H54 (cell line): ENCODE data around the gene CUEDC2.
"Not testable (repeated sequence)": the region's sequence is repeated elsewhere in the genome, so short reads cannot be mapped to it uniquely, and the experiment has no call there.

Source experiments
- DNase-seq: peaks from one replicate; pipeline ENCODE4 v3.0.0; 2011; ENCODE audit warnings: low spot score, mixed read lengths; ENCODE audit not compliant: insufficient read length
- FAIRE-seq: peaks from 3 replicates; lab custom pipeline; 2011; peaks lifted over from hg19 to GRCh38; lab: Jason Lieb, UNC
- POLR2A ChIP-seq: IDR thresholded peaks from 2 replicates; pipeline ENCODE4 v1.6.1; 2011; ENCODE audit warnings: low read depth, mild to moderate bottlenecking, low read length

CUEDC2 gene

DNA sequence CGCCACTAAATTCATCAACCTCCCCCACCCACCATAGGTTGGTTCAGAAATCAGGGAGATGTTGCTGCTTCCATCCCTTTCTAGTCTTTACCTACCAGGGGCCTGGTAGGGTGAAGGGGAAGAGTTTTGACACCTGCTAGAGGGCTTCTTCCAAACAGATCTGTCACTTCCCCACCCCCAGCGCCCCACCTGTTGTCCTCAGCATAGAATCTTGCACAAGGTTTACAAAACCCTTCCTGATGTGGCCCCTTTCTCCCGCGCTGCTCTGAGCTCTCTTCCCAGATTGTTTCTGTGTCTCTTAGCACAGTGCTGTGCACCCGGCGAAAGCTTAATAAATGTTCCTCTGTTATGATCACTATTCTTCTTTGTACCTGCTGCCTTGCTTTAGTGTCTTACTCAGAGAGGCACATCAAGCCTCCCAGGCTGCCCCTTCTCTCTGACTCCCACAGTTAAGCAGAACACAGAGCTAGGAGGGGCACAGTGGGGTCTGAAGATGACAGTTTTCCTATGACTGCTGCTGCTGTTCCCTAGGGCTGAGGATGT, 30.2 kb upstream of the CUEDC2 start:
- FAIRE-seq (no peak), DNase-seq (no peak)
- no peak for TF ChIP-seq POLR2A

DNA sequence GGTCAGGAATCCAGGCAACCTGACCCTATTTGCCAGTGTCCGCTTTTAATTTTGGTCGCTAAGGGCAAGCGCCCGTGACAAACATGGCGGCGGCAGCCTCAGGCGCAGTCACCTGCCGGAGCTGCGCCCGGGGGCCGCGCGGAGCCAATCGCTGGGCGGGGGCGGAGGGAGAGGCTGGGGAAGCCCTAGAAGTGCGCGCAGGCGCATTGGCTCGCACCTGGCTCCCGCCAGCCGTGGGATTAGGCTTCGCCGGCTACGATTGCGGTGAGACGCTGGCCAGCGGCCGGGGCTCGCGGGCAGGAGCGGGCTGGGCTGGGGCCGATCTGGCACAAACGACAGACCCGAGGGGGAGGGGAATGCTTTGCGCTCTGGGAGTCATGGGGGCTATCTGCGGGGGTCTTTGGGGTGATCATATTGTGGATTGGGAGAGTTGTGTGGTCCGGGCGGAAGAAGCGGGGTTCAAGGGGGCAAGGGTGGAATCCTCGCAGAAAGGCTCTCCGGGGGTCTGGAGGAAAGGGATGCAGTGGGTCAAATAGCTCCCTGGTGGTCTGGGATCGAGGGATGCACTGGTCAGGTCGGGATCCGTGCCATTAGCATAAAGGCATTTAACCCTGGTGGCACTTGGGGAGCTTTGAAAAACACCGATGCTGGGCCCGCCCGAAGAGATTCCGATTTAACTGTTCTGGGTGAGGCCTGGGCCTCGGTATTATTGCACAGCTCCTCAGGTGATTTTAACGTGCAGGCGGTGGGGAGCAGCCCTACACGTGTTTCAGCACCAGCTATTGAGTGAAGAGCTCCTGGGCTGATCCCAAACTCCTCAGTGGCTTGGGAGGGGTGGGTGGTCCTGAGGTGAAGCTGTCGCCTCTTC, 29.0 kb upstream of the CUEDC2 start:
- TF ChIP-seq POLR2A = peak; percentile 43
- DNase-seq (peak; percentile 97), FAIRE-seq (no peak)

DNA sequence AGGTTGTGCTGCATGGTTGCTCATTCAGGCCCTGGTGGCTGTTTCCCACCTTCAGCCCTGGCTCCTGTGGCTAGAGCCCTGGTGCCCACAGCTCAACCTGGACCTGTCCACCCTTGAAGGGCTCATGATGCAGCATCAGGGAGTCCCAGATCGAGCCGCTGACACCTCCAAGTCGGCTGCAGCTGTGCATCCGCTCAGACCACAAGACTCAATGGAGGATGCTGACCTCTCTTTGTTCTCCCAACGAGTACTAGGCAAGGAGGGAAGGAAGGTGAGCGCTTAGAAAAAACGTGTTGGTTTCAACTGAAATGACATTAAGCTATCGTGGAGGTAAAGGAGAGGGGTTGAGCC, 28.4 kb upstream of the CUEDC2 start:
- no peak for TF ChIP-seq POLR2A
- DNase-seq (no peak), FAIRE-seq (no peak)

DNA sequence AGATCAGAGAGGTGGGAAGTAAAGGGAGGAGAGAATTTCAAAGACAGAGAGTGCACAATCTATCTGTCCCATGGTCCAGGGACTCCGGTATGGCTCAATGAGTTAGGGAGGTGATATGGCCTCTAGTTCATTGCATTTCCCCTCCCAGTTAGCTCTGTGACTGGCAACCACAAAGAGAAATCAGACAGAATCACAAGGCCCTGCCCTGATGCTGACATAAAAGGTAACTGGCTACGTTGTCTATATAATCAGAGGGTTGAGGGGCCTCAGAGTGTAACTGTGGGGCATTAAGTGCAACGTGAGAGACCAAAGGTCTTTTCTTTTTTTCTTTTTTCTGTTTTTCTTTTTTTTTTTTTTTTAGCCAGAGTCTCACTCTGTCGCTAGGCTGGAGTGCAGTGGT, 26.3 kb upstream of the CUEDC2 start:
- FAIRE-seq (no peak), DNase-seq (no peak)

DNA sequence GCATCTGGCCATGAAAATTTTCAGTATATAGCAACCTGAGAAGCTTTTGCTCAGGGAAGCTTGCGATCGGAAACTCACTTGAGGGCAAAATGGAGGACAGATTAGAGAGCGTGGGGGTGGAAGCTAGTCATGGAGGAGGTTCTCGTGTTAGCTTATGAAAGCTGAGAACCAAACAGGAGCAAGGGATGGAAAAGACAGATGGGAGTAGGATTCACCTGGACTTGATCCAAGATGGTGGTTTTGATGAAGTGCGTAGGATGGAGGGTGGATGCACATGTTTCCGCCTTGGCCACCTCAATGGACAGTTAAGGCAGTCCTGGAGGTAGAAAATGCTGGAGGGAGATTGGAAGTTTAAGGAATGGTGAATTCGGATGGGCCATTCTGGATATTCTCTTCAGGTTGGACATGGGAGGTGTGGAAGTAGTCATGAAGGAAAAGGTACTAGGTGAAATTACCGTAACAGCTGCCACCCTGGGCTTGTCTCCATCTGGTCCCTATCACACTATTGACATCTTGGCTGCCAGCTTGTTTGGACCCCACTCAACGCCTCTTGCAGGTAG, 25.3 kb upstream of the CUEDC2 start:
- no peak for DNase-seq
- TF ChIP-seq POLR2A = no peak
- FAIRE-seq = no peak

More for the DNA sequence above, 26.3 kb upstream of the CUEDC2 start:
- no peak for TF ChIP-seq POLR2A

DNA sequence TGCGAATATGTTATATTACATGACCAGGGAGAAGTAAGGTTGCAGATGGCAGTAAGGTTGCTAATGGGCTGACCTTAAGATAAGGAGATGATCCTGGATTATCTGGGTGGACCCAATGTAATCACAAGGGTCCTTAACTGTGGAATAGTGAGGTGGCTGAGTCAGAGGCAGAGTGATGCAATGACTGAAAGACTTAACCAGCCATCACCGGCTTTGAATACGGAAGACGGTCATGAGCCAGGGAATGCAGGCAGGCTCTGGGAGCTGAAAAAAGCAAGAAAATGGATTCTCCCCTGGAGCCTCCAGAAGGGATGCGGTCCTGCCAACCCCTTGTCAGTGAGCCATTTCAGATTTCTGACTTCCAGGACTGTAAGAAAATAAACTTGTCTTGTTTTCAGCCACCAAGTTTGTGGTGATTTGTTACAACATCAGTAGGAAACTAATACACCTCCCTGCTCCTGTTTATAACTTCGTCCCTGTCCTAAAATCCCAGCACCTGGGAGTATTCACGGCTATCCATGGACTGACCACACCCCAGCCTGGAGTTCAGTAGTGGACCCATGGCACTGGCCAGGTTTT, 23.6 kb upstream of the CUEDC2 start:
- no peak for DNase-seq
- no peak for FAIRE-seq
- TF ChIP-seq POLR2A = no peak

DNA sequence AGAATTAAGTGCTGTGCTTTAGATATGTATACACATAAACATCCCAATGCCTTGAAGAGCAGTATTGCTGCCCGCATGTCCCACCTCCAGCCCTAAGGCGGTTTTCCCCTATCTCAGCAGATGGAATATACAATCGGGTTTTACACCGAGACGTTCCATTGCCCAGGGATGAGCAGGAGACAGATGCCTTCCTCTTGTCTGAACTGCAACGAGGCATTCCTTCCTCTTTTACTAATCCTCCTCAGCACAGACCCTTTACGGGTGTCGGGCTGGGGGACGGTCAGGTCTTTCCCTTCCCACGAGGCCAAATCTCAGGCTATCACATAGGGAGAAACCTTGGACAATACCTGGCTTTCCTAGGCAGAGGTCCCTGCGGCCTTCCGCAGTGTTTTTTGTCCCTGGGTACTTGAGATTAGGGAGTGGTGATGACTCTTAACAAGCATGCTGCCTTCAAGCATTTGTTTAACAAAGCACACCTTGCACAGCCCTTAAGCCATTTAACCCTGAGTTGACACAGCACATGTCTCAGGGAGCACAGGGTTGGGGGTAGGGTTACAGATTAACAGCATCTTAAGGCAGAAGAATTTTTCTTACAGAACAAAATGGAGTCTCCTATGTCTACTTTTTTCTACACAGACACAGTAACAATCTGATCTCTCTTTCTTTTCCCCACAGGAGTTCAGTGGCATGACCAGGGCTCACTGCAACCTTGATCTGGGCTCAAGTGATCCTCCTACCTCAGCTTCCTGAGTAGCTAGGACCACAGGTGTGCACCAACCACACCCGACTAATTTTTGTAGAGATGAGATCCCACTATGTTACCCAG, 22.5 kb upstream of the CUEDC2 start:
- not testable (repeated sequence) for DNase-seq

DNA sequence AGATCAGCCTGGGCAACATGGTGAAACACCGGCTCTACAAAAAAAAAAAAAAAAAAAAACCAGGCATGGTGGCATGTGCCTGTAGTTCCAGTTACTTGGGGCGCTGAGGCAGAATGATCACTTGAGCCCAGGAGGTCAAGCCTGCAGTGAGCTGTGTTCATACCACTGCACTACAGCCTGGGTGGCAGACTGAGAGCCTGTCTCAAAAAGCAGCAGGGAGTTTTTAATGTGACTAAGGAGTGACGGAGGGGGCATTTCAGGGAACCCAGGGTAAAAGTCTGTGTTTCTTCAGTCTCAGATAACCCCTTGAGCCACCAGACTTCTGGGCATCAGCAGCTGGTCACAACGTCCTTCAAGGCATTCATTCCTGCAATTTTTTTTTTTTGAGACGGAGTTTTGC, 21.1 kb upstream of the CUEDC2 start:
- FAIRE-seq (no peak), DNase-seq (no peak)
- TF ChIP-seq POLR2A = no peak

More for the DNA sequence above, 22.5 kb upstream of the CUEDC2 start:
- not testable (repeated sequence) for FAIRE-seq

DNA sequence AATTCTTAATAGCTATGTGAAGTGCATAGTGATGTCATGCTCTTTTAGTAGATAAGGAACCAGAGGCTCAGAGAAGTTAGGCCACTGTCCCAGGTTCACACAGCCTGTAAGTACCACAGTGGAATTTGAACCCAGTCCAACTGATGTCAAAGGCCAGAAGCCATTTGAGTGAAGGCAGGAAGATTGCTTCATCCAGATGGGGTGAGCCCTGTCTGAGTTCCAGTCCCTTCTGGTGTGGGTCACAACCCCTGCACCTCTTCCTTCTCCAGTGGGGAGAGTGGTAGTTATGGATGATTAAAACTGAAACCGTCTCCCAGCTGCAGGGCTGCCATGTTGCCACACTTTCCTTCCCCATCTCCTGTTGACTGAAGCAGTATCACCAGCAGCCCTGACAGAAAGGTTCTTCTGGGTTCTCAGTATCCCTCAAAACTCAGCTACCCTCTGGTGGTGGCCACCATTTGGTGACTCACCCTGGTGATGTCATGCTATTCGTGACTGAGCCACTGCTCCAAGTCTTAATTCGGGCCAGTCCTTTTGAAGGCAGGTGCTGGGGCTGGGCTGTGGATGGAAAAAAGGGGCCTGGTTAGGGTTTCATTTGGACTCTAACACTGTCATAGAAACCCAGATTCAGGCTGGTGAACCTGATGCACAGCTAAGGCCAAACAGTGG, 20.4 kb upstream of the CUEDC2 start:
- no peak for TF ChIP-seq POLR2A
- FAIRE-seq = no peak
- peak; percentile 75 for DNase-seq

DNA sequence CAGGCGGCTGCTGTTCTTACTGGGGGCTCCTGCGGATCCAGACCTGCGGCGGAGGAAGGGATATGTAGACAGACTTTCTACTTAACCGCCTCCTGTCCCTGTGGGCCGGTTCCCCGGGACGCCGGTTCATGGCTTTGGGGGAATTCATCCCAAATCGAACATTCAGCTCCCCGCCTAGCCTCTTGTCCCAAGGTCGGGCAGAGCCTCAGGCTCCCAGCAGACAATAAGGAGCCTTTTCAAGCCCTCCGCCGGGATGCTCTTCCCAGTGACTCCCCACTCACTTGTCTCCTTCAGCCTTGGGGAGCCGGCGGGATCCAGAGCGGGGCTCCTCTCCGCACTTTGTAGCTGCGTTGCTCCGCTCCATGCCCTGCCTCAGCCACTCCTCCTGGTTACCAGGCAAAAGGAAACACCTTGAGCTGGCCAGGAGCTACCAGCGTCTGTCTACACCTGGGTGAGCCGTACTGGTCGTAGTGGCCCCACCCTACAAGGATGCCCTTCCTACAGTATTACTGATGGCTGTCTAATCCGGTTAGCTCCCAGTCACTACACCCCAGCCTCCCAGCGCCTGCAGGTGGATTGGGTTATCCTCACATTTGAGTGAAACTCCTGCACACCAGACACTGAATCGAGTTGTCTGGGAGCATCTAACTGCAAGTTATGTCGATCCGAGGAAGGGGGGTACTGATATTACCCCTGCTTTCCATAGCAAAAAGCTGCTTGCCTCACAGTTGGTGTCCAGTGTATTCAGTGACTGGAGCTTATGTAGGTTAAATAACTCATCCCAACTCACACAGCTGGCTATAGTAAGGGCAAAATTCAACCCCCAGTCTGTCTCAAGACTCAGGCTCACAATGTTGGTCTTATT, 19.0 kb upstream of the CUEDC2 start, which contains the start of gene C10orf95:
Gene C10orf95, minus strand, starts transcription at position 439 of the 865 bp plus-strand sequence. CDS start 450 bp downstream, outside the sequence.
- TF ChIP-seq POLR2A = no peak
- DNase-seq = no peak
- no peak for FAIRE-seq

DNA sequence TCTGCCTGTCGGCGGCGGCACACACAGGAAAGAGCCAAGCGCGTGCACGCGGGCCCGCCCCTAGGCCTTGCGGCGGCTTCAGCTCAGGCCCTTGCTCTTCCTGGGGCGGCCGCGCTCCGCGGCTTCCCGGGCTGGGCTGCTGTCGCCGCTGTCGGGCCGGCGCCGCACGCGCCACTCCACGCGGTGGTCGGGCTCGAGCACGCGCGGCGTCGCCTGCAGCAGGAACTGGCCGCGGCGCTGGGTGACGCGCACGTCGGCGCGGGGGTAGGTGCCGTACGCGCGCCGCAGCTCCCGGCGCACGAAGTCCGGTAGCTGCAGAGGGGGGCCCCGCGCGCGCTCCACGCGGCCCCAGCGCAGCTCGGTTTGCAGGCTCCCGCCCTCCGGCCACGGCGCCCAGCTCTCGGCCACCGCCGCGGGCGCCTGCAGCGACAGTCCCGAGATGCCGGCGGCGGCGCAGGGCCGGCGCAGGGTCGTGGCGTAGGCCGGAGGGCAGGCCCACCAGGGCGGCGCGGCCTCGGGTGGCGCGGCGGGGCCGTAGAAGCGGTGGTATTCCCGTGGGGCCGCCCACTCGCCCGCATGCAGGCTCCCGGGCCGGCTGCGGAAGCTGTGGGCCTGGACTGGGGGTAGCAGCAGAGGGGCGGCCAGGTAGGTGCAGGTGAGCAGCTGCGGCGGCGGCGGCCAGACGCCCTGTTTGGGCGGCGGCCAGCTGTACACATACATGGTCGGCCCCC, 18.2 kb upstream of the CUEDC2 start:
- FAIRE-seq (no peak), DNase-seq (peak; percentile 79)
- TF ChIP-seq POLR2A = peak; percentile 78

DNA sequence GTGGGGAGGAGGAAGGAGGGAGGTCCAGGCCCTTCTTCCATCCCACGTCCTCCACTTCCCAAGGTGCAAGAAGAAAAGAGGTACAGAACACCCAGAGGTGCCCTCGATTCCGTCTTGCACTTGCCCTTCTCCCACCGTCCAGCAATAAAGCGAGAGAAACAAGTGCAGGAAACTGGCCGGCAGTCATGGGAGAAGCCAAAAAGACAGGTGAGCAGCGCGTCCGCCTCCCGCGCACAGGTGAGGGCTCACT, 17.7 kb upstream of the CUEDC2 start:
- TF ChIP-seq POLR2A = no peak
- DNase-seq (no peak), FAIRE-seq (no peak)
